Measurements from ENCODE around the gene RFC3. TPM values are rescaled to one million over a fixed set of nuclear protein-coding genes. Genes with fewer than 3 reads are reported as not detected.
"Not testable (repeated sequence)": the region's sequence is repeated elsewhere in the genome, so short reads cannot be mapped to it uniquely, and the experiment has no call there.

Gene RFC3
- total RNA-seq, 1 donor from 2014 or later: 5.0 TPM

- DNase-seq (ENCODE audit: low spot score): no peak
- Mint-ChIP-seq H3K4me1 (ENCODE audit: low read depth) (peaks cover 7% of the 10 kb centered on the region), H3K27ac (ENCODE audit: unreplicated experiment) (no peak overlapping the region), H3K36me3 (ENCODE audit: low read depth) (no peaks in the 10 kb centered on the region), H3K4me3 (ENCODE audit: unreplicated experiment) (no peak overlapping the region), H3K9me3 (ENCODE audit: low read depth) (peaks cover 5% of the 10 kb centered on the region), H3K27me3 (ENCODE audit: low read depth) (peaks cover 3% of the 10 kb centered on the region)
- TF ChIP-seq CTCF (IDR thresholded peaks at IDR 0.05): no peak
Observed at GRCh38 chr13:33776239-33776881, 41.6 kb upstream of the RFC3 start.

DNA sequence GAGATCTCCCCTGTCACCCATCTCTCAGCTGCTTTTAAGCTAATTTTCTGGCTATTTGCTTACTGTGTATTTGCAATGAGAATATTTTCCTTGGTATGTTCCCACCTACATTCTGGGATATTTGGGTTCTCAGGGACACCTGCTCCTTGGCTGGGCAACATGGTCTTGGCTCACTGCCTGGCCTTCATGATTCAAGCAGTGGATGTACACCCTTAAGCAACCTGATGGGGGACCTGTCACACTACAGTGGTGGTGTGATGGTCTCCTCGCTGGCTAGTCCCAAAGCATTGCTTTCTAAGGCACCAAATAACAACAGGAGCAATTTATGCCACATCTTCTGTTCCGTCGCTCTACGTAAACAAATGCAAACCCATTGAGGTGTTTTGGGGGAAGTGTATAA is 35.3 kb upstream of the RFC3 start:
- peaks cover 5% of the 10 kb centered on the region for H3K4me1 Mint-ChIP-seq (ENCODE audit: low read depth)
- peaks cover 10% of the 10 kb centered on the region for H3K9me3 Mint-ChIP-seq (ENCODE audit: low read depth)
- no peak for TF ChIP-seq CTCF (IDR thresholded peaks at IDR 0.05)
- DNase-seq (ENCODE audit: low spot score): no peak
- H3K4me3 Mint-ChIP-seq (ENCODE audit: unreplicated experiment): no peak overlapping the region
- H3K27me3 Mint-ChIP-seq (ENCODE audit: low read depth): peaks cover 3% of the 10 kb centered on the region
- no peaks in the 10 kb centered on the region for H3K36me3 Mint-ChIP-seq (ENCODE audit: low read depth)
- no peak overlapping the region for H3K27ac Mint-ChIP-seq (ENCODE audit: unreplicated experiment)

DNA sequence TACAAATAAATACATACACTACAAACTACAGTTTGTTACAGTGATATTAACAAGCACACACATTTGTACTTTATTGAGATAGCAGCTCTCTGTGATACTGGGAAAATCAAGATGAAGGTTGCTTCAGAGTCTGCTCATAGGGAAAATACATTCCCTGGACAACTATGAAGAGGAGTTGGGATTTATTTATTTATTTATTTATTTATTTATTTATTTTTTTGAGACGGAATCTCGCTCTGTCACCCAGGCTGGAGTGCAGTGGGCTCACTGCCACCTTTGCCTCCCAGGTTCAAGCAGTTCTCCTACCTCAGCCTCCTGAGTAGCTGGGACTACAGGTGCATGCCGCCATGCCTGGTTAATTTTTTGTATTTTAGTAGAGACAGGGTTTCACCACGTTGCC is 34.7 kb upstream of the RFC3 start:
- H3K9me3 Mint-ChIP-seq (ENCODE audit: low read depth); H3K4me1 Mint-ChIP-seq (ENCODE audit: low read depth); DNase-seq (ENCODE audit: low spot score); H3K4me3 Mint-ChIP-seq (ENCODE audit: unreplicated experiment); H3K36me3 Mint-ChIP-seq (ENCODE audit: low read depth); H3K27ac Mint-ChIP-seq (ENCODE audit: unreplicated experiment); H3K27me3 Mint-ChIP-seq (ENCODE audit: low read depth): not testable (repeated sequence)

- H3K9me3 Mint-ChIP-seq (ENCODE audit: low read depth): peaks cover 10% of the 10 kb centered on the region
- H3K36me3 Mint-ChIP-seq (ENCODE audit: low read depth): no peaks in the 10 kb centered on the region
- peaks cover 5% of the 10 kb centered on the region for H3K4me1 Mint-ChIP-seq (ENCODE audit: low read depth)
- no peak overlapping the region for H3K4me3 Mint-ChIP-seq (ENCODE audit: unreplicated experiment)
- no peaks in the 10 kb centered on the region for H3K27me3 Mint-ChIP-seq (ENCODE audit: low read depth)
- no peak for DNase-seq (ENCODE audit: low spot score)
- TF ChIP-seq CTCF (IDR thresholded peaks at IDR 0.05): no peak
- H3K27ac Mint-ChIP-seq (ENCODE audit: unreplicated experiment): no peak overlapping the region
Observed at GRCh38 chr13:33784738-33785137, 33.2 kb upstream of the RFC3 start.

DNA sequence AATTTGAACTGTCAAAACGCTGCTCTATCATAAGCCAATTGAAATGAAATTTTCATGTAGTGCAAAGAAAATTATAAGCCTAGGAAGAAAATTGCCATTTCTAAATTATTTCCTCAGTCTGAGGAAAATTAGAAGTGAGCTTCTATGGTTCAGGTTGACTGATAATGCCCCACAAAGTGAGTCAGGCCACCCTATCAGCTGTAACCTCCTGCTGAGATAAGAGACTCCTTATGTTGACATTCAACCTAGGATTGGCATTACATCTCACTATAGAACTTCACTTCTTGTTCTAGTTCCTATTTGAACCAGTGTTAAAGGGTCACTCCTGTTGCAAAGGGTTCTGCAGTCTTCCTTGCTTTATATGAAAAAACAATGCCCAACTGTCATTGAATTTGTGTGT is 32.6 kb upstream of the RFC3 start:
- no peak for TF ChIP-seq CTCF (IDR thresholded peaks at IDR 0.05)
- no peak overlapping the region for H3K27ac Mint-ChIP-seq (ENCODE audit: unreplicated experiment)
- DNase-seq (ENCODE audit: low spot score): no peak
- no peaks in the 10 kb centered on the region for H3K36me3 Mint-ChIP-seq (ENCODE audit: low read depth)
- peaks cover 9% of the 10 kb centered on the region for H3K9me3 Mint-ChIP-seq (ENCODE audit: low read depth)
- no peaks in the 10 kb centered on the region for H3K27me3 Mint-ChIP-seq (ENCODE audit: low read depth)
- H3K4me3 Mint-ChIP-seq (ENCODE audit: unreplicated experiment): no peak overlapping the region
- peaks cover 5% of the 10 kb centered on the region for H3K4me1 Mint-ChIP-seq (ENCODE audit: low read depth)

- no peak for TF ChIP-seq CTCF (IDR thresholded peaks at IDR 0.05)
- Mint-ChIP-seq H3K4me1 (ENCODE audit: low read depth) (peaks cover 5% of the 10 kb centered on the region), H3K27me3 (ENCODE audit: low read depth) (no peaks in the 10 kb centered on the region), H3K4me3 (ENCODE audit: unreplicated experiment) (peak overlapping the region; percentile 27), H3K9me3 (ENCODE audit: low read depth) (peaks cover 9% of the 10 kb centered on the region), H3K27ac (ENCODE audit: unreplicated experiment) (no peak overlapping the region), H3K36me3 (ENCODE audit: low read depth) (no peaks in the 10 kb centered on the region)
- no peak for DNase-seq (ENCODE audit: low spot score)
Observed at GRCh38 chr13:33787051-33787591, 30.8 kb upstream of the RFC3 start.
